Thyroid gland (tissue), 4 donors: ENCODE data around the gene TBL1XR1. TPM values are rescaled to one million over a fixed set of nuclear protein-coding genes. Genes with fewer than 3 reads are reported as not detected.

Experiments used
- DNase-seq, 2 donors: peaks; one replicate each; pipeline ENCODE4 v3.0.0-alpha.2; 2019
- H3K27ac ChIP-seq, 3 donors: fragments of 200-600 bp; sonication (generic); 1 replicate in 2 of 3; 2 replicates in 1 of 3; pipeline ENCODE4 v1.5.1; 2016 to 2019; ENCODE audit warnings: mild to moderate bottlenecking in 1 of 3, moderate library complexity in 1 of 3
- H3K27me3 ChIP-seq: fragments of 200-600 bp; sonication (generic); one replicate; pipeline ENCODE4 v1.5.1; 2019
- H3K36me3 ChIP-seq, 2 donors: fragments of 200-600 bp; sonication (generic); one replicate each; pipeline ENCODE4 v1.5.1; 2016 to 2019
- H3K4me1 ChIP-seq, 2 donors: fragments of 200-600 bp; sonication (generic); one replicate each; pipeline ENCODE4 v1.5.1; 2017 to 2019
- H3K4me3 ChIP-seq, 3 donors: fragments of 200-600 bp; sonication (generic); replicated peaks in 1 of 3; 1 replicate in 2 of 3; 2 replicates in 1 of 3; pipeline ENCODE4 v1.5.1; 2016; ENCODE audit warnings: mild to moderate bottlenecking in 1 of 3
- H3K9me3 ChIP-seq: fragments of 200-600 bp; sonication (generic); one replicate; pipeline ENCODE4 v1.5.1; 2017
- CTCF ChIP-seq, 6 experiments: fragments of 200-600 bp in 3 of 6; fragments of 450-650 bp in 3 of 6; sonication (generic) in 3 of 6; IDR thresholded peaks; one replicate each; pipeline ENCODE4 v1.5.1; 2016 to 2019; ENCODE audit warnings: antibody characterized with exemption in 6 of 6, mild to moderate bottlenecking in 2 of 6, inconsistent platforms in 1 of 6, moderate library complexity in 1 of 6
- POLR2A ChIP-seq, 2 donors: fragments of 450-650 bp; IDR thresholded peaks; one replicate each; pipeline ENCODE4 v1.6.1; 2017; ENCODE audit warnings: antibody characterized with exemption in 2 of 2, mild to moderate bottlenecking in 2 of 2, moderate library complexity in 1 of 2
- WGBS, 2 donors: methylation state at CpG; one replicate each; pipeline ENCODE4 v1.1.5; 2017; 5-methylcytosine and 5-hydroxymethylcytosine counted together
- intact Hi-C: fragments of 100-400 bp; cut with DNase I; formaldehyde crosslinking; loops from one replicate; pipeline ENCODE4 v1.15.1; 2023
- total RNA-seq, 4 donors: library from RNA; depleted of rRNA; stranded (reverse); fragments of >200 nt; gene quantifications; one replicate each; pipeline ENCODE4 v1.2.3, GENCODE V29; 2016

TBL1XR1 gene
- total RNA-seq, 4 donors from 2014 or later, result 164 to 239 (median 195) TPM

DNA sequence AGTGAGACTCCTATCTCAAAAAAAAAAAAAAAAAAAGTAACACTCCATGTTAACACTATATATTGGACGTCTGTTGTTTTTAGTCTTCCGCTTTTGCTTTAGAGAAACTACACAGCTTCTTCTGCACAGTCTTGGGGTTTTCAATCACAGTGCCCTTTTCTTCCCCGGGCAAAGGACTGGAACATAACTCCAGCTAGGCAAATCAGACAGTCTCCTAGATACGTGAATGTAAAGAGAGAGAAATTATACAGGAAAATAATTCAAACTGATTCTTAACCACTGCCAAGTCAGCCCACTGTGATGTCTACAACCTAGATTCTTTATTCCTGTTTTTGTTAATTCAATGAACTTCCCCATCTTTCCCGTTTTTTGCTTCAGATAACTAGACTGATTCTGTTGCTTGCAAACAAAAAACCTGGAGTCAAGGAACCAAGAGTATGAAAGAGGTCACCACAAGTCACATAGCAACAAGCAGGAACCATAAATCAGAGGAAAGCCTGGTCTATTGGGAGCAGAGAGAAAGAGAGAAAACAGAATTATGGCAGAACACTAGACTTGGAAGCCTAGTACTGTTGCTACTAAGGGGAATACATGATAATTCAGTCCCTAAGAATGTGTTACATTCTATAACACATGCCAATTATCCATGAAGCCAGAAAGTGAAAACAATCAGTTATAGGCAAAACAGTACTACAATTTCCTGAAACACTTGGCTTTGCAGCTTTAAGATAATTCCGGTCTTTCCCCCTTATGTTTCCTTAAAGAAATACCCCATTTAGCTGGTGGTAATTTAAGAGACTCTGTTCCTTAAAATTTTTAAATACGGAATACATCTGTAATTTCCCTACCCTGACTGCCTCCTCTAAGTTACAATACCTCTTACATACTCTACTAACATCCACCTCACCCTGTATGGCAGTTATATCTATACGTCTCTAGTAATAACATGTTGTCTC lies 63.1 kb downstream of the TBL1XR1 start:
- DNase-seq, result no peak
- H3K36me3 ChIP-seq, result no peaks in the 10 kb centered on the region
- TF ChIP-seq CTCF (IDR thresholded peaks at IDR 0.05) (no peak), POLR2A (IDR thresholded peaks at IDR 0.05) (no peak)
- H3K27me3 ChIP-seq, result no peaks in the 10 kb centered on the region
- H3K4me1 ChIP-seq, result peaks cover 3 to 7% of the 10 kb centered on the region in 2 donors
- no peak overlapping the region for H3K4me3 ChIP-seq
- 70 to 77% methylated on average over 8 of the region's 8 CpGs for WGBS, 2 donors
- H3K9me3 ChIP-seq, result no peaks in the 10 kb centered on the region
- intact Hi-C loops, result no loop called here
- H3K27ac ChIP-seq, result no peak overlapping the region

DNA sequence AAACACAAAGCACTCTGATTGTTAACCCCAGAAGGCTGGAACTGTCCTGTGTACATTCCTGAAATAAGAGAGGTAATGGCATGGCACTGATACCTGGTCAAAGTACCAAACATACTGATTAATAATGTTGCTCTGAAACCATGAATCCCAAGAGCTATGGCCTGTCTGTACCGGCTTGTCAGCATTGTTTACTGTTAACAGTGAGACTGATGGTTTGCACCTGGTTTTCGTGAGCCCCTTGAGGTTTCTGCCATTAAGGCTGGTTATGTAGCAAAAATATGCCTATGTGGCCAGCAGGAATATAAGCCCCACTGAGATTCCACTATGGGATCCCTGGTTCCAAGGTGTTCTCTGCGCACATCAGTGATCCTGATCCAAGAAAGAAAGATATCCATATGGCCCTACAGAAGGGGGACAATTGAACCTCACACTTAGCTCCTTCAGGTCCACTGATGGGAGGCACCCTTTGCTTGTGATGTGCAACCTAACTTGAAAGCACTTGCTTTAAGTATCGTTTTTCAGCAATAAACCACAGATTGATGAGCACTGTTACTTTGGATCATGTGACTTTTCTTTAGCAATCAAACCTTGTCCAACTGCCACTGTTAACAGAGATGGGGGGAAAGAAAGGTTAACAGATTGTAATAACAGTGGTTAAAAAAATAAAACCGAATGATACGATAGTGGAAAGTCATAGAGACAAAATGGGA lies 65.2 kb downstream of the TBL1XR1 start:
- peaks cover 3 to 5% of the 10 kb centered on the region in 2 donors for H3K4me1 ChIP-seq
- H3K4me3 ChIP-seq, result no peak overlapping the region
- no peak for DNase-seq
- no peaks in the 10 kb centered on the region for H3K36me3 ChIP-seq
- H3K27ac ChIP-seq, result no peak overlapping the region
- no peaks in the 10 kb centered on the region for H3K27me3 ChIP-seq
- TF ChIP-seq CTCF (IDR thresholded peaks at IDR 0.05) (no peak), POLR2A (IDR thresholded peaks at IDR 0.05) (no peak)
- no peaks in the 10 kb centered on the region for H3K9me3 ChIP-seq
- 66 to 71% methylated on average over 6 of the region's 6 CpGs for WGBS, 2 donors
- intact Hi-C loops, result no loop called here

- Histone ChIP-seq H3K9me3 (no peaks in the 10 kb centered on the region), H3K27ac (no peak overlapping the region), H3K27me3 (no peaks in the 10 kb centered on the region), H3K4me1 (peaks cover 15 to 47% of the 10 kb centered on the region in 2 donors), H3K4me3 (no peak overlapping the region), H3K36me3 (no peaks in the 10 kb centered on the region)
- no peak for DNase-seq
- 91 to 92% methylated on average over 2 of the region's 2 CpGs for WGBS, 2 donors
- intact Hi-C loops, result no loop called here
- TF ChIP-seq CTCF (IDR thresholded peaks at IDR 0.05), result no peak
- no peak for TF ChIP-seq POLR2A (IDR thresholded peaks at IDR 0.05)
Measured at GRCh38 chr3:177127008-177127407, 70.3 kb downstream of the TBL1XR1 start.

DNA sequence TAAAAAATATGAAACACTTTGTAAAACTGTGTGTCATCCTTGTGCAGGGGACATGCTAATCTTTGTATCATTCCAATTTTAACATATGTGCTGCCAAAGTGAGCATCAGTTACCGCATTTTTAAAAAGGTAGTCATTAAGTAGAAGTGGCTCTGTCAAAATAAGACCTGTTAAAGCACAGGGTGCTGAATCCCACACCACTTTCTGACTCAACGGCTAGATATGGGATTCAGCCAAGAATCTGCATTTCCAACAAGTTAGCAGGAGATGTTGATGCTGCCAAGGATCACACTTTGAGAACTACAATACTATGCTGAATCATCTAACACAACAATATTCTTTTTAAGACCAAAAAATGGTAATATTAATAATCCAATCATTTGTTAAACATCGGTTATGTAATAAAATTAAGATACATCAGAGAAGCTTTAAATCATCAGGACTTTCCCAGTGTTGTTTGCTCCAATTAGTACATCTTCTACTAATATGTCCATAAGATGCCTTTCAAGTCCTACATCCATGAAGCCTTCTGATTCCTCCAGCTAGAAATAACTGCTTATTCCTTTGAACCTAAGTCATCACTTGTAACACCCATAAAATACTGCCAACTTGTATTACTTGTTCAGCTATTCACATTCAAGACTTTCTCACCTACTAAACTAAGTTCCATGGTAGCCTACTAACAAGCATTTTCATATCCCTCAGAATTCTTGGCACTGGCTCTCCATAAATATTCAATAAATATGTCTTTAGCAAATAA lies 71.1 kb downstream of the TBL1XR1 start:
- Histone ChIP-seq H3K4me3 (no peak overlapping the region), H3K36me3 (no peaks in the 10 kb centered on the region), H3K27ac (no peak overlapping the region), H3K4me1 (peaks cover 22 to 52% of the 10 kb centered on the region in 2 donors), H3K27me3 (no peaks in the 10 kb centered on the region), H3K9me3 (no peaks in the 10 kb centered on the region)
- WGBS, 2 donors, result 57 to 58% methylated on average over 3 of the region's 3 CpGs
- no peak for TF ChIP-seq POLR2A (IDR thresholded peaks at IDR 0.05)
- TF ChIP-seq CTCF (IDR thresholded peaks at IDR 0.05), result no peak
- no peak for DNase-seq
- intact Hi-C loops, result no loop called here
